ENCODE measurements around the gene KIF1B.

The KIF1B gene, protein sequence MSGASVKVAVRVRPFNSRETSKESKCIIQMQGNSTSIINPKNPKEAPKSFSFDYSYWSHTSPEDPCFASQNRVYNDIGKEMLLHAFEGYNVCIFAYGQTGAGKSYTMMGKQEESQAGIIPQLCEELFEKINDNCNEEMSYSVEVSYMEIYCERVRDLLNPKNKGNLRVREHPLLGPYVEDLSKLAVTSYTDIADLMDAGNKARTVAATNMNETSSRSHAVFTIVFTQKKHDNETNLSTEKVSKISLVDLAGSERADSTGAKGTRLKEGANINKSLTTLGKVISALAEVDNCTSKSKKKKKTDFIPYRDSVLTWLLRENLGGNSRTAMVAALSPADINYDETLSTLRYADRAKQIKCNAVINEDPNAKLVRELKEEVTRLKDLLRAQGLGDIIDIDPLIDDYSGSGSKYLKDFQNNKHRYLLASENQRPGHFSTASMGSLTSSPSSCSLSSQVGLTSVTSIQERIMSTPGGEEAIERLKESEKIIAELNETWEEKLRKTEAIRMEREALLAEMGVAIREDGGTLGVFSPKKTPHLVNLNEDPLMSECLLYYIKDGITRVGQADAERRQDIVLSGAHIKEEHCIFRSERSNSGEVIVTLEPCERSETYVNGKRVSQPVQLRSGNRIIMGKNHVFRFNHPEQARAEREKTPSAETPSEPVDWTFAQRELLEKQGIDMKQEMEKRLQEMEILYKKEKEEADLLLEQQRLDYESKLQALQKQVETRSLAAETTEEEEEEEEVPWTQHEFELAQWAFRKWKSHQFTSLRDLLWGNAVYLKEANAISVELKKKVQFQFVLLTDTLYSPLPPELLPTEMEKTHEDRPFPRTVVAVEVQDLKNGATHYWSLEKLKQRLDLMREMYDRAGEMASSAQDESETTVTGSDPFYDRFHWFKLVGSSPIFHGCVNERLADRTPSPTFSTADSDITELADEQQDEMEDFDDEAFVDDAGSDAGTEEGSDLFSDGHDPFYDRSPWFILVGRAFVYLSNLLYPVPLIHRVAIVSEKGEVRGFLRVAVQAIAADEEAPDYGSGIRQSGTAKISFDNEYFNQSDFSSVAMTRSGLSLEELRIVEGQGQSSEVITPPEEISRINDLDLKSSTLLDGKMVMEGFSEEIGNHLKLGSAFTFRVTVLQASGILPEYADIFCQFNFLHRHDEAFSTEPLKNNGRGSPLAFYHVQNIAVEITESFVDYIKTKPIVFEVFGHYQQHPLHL (N-terminal part only)

DNA sequence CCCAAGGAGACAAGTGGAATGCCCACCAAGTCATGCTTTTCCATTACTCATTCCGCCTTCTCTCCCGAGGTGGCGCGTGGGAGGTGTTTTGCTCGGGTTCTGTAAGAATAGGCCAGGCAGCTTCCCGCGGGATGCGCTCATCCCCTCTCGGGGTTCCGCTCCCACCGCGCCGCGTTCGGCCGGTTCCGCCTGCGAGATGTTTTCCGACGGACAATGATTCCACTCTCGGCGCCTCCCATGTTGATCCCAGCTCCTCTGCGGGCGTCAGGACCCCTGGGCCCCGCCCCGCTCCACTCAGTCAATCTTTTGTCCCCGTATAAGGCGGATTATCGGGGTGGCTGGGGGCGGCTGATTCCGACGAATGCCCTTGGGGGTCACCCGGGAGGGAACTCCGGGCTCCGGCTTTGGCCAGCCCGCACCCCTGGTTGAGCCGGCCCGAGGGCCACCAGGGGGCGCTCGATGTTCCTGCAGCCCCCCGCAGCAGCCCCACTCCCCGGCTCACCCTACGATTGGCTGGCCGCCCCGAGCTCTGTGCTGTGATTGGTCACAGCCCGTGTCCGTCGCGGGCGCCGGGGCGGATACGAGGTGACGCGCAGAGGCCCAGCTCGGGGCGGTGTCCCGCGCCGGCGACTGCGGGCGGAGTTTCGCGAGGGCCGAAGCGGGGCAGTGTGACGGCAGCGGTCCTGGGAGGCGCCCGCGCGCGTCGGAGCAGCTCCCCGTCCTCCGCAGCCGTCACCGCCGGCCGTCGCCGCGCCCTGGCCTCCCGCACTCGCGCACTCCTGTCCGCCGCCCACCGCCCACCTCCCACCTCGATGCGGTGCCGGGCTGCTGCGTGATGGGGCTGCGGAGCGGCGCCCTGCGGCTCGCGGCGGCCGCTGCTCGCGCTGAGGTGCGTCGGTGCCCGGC, at the start of gene KIF1B:
KIF1B (plus strand) TSS at position 666 of the 906 bp plus-strand sequence. CDS start 21,759 bp downstream, outside the sequence.
- in situ Hi-C loops (cut with MboI; ENCODE audit: low sequenced_read_pairs): no loop called here

- in situ Hi-C loops (cut with MboI; ENCODE audit: low sequenced_read_pairs): no loop called here
These were observed 49.4 kb upstream of the KIF1B start for GRCh38 chr1:10160907-10161490.

GRCh38 chr1:10161541-10162290, 48.7 kb upstream of the KIF1B start:
- in situ Hi-C loops (cut with MboI; ENCODE audit: low sequenced_read_pairs): no loop called here

- in situ Hi-C loops (cut with MboI; ENCODE audit: low sequenced_read_pairs): no loop called here
These were observed 41.4 kb upstream of the KIF1B start for GRCh38 chr1:10168912-10169514.

GRCh38 chr1:10170239-10170574, 40.2 kb upstream of the KIF1B start:
- in situ Hi-C loops (cut with MboI; ENCODE audit: low sequenced_read_pairs): no loop called here

- in situ Hi-C loops (cut with MboI; ENCODE audit: low sequenced_read_pairs): no loop called here
These were observed 39.1 kb upstream of the KIF1B start for GRCh38 chr1:10171105-10171767.

DNA sequence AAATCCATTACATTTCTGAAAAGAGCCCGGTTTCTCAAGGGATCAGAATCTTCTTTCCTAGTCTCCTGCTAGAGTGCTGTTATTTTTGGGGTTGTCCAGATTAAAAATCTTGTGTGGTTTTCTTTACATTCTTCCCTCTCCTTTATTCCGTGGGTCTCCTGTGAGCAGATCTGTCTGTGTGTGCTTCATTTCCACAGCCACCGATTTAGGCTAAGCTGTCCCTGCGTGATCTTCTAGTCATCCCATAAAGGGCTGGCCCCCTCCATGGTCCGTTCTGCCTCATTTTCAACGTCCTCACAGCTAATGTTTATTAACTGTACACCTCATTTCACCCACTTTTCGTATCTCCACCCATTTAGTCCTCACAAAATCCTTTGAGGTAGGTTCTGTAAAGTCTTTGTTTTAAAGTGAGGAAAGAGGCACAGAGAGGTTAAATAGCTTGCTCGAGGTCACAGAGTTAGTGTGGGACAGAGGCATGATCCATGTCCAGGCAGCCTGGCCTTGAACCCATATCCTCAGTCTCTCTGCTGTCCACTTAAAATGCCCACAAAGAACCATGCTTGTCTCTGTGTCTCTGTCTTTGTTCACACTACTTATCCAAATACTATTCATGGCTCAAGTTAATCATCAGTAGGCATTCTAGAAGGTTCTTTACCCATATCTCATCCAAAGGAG, 38.2 kb upstream of the KIF1B start:
- in situ Hi-C loops (cut with MboI; ENCODE audit: low sequenced_read_pairs): no loop called here

DNA sequence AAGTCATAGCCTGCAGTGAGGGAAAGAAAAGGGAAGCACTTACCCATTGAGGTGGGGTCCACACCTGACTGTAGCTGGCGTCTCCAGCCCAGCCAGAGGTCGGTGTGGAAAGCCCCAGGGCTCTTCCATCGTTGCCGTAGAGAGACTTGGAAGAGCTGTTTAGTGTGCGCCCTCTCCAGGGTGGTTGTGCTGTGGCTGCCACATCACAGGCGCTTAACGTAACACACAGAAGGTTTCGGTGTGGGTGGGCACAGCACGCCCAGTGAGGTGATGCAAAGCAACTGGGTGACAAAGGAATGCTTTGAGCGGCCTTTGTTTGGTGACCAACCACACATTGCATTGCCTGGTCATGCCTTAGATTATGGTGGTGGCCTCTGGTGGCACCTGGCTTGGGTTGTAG, 36.8 kb upstream of the KIF1B start:
- in situ Hi-C loops (cut with MboI; ENCODE audit: low sequenced_read_pairs): no loop called here

DNA sequence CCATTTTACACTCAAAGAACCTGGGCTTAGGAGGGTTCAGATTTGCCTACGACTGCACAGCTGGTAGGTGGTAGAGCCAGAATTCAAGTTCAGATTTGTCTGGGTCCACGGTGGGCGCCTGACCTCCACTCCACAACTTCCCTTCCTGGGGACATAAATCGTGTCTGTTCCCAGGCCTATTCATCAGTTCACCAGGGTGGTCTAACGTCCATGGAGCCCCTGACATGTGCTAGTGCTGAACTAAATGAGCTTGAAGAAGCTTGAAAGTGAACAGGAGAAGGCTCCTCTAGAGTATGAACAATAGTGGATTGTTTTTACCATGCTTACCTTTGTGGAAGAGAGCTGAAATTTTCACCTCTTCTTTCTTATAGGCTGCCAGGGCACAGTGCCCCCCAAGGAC, 32.5 kb upstream of the KIF1B start:
- in situ Hi-C loops (cut with MboI; ENCODE audit: low sequenced_read_pairs): no loop called here

GRCh38 chr1:10178597-10179405, 31.6 kb upstream of the KIF1B start:
- in situ Hi-C loops (cut with MboI; ENCODE audit: low sequenced_read_pairs): no loop called here

GRCh38 chr1:10179406-10180091, 30.8 kb upstream of the KIF1B start:
- in situ Hi-C loops (cut with MboI; ENCODE audit: low sequenced_read_pairs): no loop called here

DNA sequence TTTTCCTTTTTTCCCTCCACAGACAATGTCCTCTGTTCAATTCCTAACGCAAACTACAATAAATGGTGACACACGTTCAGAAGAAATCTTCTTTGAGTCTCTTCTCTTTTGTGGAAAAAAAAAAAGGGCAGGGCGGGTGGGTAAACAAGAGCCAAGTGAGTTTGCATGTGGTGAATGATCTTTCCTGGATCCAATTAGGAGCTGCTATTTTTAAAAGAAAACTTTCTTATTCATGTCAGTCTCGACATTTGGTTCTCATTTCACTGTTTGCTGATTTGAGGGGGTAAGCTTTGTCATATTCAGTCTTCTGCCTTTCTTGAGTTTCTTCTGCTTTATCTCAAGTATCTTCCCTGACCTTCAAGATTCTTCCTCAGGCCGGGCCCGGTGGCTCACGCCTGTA, 29.2 kb upstream of the KIF1B start:
- in situ Hi-C loops (cut with MboI; ENCODE audit: low sequenced_read_pairs): no loop called here

GRCh38 chr1:10185759-10186158, 24.6 kb upstream of the KIF1B start:
- in situ Hi-C loops (cut with MboI; ENCODE audit: low sequenced_read_pairs): no loop called here

- in situ Hi-C loops (cut with MboI; ENCODE audit: low sequenced_read_pairs): no loop called here
These were observed 23.9 kb upstream of the KIF1B start for GRCh38 chr1:10186331-10187025.

DNA sequence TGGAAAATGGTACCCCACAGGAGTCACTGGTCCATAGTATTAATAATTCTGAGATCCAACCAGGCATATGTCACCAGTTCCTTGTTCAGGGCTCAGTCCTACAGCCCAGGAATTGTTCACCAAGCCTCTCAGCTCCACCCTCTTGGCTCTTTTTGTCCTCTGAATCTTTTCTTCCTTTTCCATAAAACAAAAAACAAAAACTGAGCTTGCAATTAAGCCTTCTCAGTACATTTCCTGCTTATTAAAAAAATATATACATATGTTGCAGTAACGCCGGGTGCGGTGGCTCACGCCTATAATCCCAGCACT, 23.4 kb upstream of the KIF1B start:
- in situ Hi-C loops (cut with MboI; ENCODE audit: low sequenced_read_pairs): no loop called here

DNA sequence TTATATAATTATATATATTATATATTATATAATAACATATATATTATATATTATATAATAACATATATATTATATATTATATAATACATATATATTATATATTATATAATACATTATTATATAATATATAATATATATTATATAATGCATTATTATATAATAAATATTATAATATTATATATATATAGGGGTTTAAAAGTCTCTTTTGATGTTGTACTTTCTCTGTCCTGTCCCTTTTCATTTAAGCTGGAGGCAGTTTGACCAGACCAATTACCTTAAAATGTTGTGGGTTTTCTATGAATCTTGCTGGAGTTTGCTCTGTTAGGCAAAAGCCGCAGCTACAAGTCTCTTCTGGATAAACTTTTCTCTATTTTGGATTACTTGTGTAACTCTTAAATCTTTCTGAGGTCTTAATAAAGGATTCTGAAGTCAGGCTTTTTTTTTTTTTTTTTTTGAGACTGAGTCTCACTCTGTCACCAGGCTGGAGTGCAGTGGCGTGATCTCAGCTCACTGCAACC, 22.2 kb upstream of the KIF1B start:
- in situ Hi-C loops (cut with MboI; ENCODE audit: low sequenced_read_pairs): no loop called here
